GM03348 (cell line): ENCODE results near the gene REL.

Experiments
- DNase-seq: peaks from one replicate; pipeline ENCODE4 v3.0.0; 2012; ENCODE audit warnings: low spot score

REL gene

DNA sequence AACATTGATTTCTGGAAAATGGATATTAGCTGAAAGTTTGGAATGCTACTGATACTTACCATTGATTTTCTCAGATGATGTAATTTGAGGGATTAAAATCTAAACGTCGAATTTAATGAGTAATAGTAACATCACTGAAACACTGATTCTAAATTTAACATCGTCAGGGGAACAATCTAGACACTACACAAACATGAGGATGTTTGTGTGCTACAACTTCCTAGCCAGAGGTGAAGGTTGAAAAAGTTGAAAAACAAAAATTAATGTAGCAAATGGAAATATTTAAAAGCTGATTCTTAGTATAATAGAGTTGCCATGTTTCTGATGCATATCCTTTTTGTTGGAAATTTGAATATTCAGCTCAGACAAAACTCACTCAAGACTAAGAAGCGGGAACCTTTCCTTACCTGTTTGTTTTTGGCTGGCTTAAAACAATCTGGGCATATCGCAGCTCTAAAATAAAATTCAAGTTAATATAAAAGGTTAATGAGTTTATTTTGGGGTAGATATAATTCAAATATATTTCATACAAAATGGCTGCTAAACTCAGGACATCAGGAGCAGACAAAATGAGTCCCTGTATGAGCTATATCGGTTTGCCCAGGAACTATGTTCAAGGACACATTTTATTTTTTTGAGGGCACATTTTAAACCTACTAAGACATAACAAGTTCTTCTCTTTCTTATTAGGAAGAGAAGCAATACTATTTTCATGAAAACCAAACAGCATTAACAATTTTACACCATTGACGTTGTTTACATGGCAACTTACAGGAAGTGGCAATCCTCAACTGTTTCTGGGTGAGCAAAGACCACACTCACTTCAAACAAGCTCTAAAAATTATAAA lies 83.5 kb downstream of the REL start:
- DNase-seq, result no peak

DNA sequence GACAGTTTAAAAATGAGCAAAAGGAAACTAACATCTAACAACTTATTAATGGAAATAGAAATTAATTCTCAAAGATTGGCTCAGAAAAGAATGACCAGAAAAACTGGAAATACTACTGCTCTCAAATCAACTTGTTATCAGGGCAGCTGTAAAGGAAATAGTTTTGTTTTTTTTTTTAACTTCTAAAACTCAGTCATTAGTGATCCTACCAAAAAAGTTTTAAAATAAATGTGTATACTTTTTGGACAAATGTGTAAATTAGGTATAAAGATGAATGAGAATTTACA lies 84.1 kb downstream of the REL start:
- DNase-seq, result no peak

DNA sequence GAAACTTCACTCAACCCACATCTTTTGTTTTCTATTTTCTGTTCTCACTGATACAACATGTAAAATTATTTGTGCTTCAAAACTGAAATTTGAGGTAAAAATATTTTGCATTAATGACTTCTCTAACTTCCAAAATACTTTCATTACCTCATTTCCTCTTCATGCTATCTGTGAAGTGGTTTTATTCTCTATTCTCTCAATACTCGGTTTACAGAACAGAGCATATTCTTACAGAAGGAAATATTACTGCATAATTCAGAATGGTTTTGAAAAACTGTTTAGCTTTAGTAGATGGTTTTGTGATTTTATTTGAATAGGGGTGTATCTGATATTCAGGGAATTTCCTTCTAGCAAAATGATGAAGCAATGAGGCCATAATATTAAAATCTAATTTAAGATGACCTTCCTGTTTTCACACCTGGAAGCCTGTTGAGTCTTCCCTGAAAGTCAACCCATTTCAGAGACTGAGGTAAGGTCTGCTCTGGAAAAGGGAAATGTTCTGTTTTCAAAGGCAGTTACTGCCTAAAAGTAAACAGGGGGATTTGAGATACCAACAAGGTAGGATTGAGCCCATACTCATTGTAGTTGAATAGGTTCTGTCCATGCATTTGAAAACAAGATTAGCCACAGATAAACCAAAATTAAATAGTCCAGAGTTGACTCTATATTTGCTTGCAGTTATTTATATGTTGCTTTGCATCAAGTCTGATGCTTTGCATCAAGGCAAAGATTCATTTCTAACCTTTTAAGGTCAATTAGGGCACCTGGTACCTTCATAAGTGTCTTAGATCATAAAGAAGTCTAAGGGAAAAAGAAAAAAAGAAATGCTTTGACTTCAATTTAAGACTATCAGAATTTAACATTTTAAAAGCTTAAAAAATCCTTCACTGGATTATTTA lies 85.4 kb downstream of the REL start:
- no peak for DNase-seq

DNA sequence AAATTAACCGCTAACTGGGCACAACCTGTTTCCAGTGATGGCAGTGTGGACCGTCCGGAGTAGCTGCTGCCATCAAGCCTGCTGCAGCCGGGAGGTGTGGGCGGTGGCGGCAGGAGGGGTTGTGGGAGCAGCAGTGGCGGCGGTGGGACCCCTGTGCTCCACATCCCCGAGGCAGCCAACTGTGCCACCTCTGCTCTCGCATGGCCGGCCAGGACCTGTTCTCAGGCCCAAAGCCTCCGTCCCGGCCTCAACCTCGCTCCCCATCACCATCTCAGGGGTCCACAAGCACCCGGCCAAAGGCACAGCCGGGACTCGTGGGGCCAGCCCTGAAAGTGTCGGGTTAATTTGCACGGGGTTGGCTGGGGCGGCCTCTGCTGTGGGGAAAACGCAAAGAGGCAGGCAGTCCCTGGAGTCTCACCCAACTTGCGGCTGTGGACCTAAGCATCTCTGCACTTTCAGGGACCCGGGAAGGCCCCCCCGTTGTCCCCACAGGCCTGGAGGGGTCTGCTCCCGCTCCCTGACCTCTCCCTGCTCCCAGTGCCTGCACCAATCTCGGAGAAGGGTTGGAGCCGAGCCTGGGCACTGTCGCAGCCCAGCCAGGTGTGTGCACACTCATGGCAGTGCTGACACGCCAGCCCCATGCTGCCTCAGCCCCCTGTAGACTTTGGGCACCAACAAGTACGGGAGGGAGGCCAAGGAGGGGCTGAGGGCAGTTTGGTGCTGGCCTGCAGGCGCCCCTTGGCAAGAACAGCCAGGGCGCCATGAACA lies 91.7 kb downstream of the REL start:
- DNase-seq, result no peak

DNA sequence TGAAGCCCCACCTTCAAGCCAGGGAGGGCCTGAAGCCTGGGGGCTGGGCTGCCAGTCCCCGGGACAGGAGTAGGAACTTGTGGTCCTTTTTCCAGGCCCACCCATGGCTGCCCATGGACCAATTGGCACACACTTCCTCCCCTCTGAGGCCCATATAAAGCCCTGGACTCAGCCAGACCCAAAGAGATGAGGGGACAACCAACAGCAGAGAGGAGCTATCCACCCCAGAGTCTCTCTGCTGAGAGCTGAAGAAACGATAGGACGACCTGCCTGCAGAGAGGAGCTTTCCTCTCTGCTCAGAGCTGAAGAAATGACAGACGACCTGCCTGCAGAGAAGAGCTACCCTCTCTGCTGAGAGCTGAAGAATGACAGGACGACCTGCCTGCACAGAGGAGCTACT lies 92.3 kb downstream of the REL start:
- DNase-seq, result no peak

DNA sequence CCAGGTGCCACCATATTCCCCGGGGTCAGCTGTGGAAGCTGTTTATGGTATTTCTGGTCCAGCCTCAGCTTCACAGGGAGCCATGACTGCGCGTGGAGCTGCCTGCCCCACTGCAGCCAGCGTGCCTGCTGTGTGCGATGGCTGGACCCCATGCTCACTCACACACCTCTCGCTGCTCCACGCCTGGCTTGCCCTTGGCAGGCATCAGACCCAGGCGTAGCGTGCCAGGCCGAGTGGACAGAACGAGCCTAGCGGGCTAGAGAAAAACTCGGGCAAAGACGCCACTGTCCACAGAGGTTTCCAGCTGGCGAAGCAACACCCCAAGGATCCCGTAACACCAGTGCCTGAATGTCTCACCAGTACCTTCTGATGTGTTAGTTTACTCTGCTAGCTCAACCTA lies 93.3 kb downstream of the REL start:
- no peak for DNase-seq
